ENCODE data around the gene KIF1B.
"Not testable (repeated sequence)": the region's sequence is repeated elsewhere in the genome, so short reads cannot be mapped to it uniquely, and the experiment has no call there.

Gene KIF1B

DNA sequence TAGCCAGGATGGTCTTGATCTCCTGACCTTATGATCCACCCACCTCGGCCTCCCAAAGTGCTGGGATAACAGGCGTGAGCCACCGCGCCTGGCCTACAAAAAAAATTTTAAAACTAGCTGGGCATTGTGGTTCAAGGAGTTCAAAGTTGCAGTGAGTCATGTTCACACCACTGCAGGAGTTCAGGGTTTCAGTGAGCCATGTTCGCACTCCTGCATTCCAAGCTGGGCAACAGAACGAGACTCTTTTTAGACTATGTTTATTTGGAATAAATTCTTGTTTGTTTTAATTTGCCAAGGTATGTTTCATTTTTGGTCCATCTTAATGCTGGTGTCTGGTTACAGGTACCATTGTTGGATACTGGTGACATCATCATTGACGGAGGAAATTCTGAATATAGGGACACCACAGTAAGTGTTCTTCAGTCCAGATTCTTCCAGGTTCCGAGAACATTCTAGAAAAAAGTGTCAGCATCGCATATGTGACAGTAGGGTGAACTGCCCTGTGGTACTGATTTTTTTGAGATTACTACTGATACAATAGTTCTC is 192.4 kb downstream of the KIF1B start:
- H3K4me3 ChIP-seq (replicated peaks; ENCODE audit: low read depth, low read length), result no peak overlapping the region
- DNase-seq (ENCODE audit: low read depth), result peak; percentile 24
- TF ChIP-seq, protein P1, sequence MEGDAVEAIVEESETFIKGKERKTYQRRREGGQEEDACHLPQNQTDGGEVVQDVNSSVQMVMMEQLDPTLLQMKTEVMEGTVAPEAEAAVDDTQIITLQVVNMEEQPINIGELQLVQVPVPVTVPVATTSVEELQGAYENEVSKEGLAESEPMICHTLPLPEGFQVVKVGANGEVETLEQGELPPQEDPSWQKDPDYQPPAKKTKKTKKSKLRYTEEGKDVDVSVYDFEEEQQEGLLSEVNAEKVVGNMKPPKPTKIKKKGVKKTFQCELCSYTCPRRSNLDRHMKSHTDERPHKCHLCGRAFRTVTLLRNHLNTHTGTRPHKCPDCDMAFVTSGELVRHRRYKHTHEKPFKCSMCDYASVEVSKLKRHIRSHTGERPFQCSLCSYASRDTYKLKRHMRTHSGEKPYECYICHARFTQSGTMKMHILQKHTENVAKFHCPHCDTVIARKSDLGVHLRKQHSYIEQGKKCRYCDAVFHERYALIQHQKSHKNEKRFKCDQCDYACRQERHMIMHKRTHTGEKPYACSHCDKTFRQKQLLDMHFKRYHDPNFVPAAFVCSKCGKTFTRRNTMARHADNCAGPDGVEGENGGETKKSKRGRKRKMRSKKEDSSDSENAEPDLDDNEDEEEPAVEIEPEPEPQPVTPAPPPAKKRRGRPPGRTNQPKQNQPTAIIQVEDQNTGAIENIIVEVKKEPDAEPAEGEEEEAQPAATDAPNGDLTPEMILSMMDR (IDR thresholded peaks at IDR 0.05; ENCODE audit: low read length, missing control alignments), result no peak

DNA sequence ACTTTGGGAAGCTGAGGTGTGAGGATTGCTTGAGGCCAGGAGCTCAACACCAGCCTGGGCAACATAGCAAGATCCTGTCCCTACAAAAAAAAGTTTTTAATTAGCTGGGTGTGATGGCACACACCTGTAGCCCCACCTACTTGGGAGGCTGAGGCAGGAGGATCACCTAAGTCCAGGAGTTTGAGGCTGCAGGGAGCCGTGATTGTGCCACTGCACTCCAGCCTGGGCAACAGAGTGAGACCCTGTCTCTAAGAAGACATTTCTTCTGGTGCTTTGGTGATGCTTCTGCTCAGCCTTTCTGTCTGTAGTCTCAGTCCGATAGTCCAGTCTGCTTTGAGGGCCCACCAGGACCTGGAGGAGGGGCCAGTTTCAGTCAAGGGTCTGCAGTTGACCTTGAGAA is 196.8 kb downstream of the KIF1B start:
- no peak for DNase-seq (ENCODE audit: low read depth)
- TF ChIP-seq, protein P1 (IDR thresholded peaks at IDR 0.05; ENCODE audit: low read length, missing control alignments), result no peak

DNA sequence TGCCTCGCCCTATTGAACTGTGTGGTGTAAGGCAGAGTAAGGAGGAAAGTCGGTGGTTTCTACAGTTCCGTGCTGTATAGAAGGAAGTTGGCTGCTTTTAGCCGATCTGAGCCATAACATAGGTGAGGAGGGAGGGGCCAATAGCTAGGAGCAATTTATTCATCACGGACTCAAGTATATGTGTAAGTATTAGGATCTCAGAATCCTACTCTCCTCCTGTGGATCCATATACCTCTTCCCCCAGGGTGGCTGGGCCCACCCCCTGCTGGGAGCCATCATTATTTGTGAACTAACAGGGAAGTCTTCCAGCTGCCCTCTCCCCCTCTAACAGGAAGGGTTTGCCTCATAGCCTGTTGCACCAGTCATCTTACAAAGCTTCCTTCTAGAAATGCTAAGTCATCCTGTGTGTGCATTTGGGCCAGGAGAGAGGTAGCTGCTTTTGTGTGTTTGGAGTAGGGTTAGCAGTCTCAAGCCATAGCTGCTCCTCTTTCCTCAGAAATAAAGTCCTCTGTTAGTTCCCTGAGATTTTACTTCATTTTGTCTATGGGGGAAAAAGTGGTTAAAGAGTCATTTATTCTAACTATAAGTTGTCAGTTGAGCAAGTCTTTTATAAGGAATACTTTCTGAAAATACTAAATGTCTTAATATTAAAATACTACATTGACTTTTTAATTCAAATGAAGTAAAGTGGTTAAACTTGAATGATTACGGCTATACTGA is 205.0 kb downstream of the KIF1B start:
- peak; percentile 96 for DNase-seq (ENCODE audit: low read depth)
- TF ChIP-seq, protein P1 (IDR thresholded peaks at IDR 0.05; ENCODE audit: low read length, missing control alignments), result no peak
- no peak overlapping the region for H3K4me3 ChIP-seq (replicated peaks; ENCODE audit: low read depth, low read length)

More for the DNA sequence above, 196.8 kb downstream of the KIF1B start:
- H3K4me3 ChIP-seq (replicated peaks; ENCODE audit: low read depth, low read length), result no peak overlapping the region

DNA sequence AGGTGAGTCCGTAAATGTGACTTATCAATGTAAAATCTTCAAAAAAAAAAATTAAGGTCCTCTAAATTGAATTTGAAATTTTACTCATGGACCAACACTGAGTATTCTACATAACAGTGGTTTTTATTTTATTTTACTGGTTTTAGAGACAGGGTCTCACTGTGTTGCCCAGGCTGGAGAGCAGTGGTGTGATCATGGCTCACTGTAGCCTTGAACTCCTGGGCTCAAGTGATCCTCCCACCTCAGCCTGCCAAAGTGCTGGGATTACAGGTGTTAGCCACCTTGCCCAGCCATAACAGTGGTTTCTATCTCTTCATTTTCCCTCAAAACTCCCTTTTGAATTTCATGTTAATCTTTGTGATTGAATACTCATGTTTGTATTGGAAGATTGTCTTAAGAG is 205.6 kb downstream of the KIF1B start:
- H3K4me3 ChIP-seq (replicated peaks; ENCODE audit: low read depth, low read length); DNase-seq (ENCODE audit: low read depth): not testable (repeated sequence)

DNA sequence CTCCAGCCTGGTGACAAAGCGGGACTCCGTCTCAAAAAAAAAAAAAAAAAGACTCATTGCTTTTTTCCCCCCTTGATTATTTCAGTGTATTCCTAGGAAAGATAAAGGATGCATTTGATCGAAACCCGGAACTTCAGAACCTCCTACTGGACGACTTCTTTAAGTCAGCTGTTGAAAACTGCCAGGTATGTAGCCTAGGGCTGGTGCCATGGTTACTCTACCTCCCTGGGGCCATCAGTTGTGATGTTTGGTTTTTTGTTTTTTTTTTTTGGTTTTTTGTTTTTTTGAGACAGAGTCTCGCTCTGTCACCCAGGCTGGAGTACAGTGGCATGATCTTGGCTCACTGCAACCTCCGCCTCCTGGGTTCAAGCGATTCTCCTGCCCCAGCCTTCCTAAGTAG is 208.4 kb downstream of the KIF1B start:
- not testable (repeated sequence) for H3K4me3 ChIP-seq (replicated peaks; ENCODE audit: low read depth, low read length); DNase-seq (ENCODE audit: low read depth)

DNA sequence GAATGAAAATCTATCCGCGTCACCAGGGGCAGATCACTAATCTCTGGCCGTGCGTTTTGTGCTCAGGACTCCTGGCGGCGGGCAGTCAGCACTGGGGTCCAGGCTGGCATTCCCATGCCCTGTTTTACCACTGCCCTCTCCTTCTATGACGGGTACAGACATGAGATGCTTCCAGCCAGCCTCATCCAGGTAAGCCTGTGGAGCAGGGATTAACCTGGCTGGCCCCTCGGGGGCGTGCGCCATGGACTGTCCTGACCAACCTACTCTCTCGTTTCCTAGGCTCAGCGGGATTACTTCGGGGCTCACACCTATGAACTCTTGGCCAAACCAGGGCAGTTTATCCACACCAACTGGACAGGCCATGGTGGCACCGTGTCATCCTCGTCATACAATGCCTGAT is 209.0 kb downstream of the KIF1B start:
- no peak overlapping the region for H3K4me3 ChIP-seq (replicated peaks; ENCODE audit: low read depth, low read length)
- TF ChIP-seq, protein P1 (IDR thresholded peaks at IDR 0.05; ENCODE audit: low read length, missing control alignments), result no peak
- DNase-seq (ENCODE audit: low read depth), result no peak

DNA sequence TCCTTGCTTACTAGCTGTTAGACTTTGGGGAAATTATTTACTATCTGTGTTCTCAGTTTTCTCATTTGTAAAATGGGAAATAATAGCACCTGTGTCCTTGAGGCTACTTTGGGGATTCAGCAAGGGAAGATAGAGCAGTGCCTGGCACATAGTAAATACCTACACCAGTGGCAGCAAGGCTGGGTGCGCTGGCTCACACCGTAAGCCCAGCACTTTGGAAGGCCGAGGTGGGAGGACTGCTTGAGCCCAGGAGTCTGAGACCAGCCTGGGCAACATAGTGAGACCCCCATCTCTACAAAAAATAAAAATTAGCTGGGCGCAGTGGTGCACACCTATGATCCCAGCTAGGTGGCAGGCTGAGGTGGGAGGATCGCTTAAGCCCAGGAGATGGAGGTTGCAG is 211.3 kb downstream of the KIF1B start:
- TF ChIP-seq, protein P1 (IDR thresholded peaks at IDR 0.05; ENCODE audit: low read length, missing control alignments), result no peak
- H3K4me3 ChIP-seq (replicated peaks; ENCODE audit: low read depth, low read length), result no peak overlapping the region
- DNase-seq (ENCODE audit: low read depth), result no peak

DNA sequence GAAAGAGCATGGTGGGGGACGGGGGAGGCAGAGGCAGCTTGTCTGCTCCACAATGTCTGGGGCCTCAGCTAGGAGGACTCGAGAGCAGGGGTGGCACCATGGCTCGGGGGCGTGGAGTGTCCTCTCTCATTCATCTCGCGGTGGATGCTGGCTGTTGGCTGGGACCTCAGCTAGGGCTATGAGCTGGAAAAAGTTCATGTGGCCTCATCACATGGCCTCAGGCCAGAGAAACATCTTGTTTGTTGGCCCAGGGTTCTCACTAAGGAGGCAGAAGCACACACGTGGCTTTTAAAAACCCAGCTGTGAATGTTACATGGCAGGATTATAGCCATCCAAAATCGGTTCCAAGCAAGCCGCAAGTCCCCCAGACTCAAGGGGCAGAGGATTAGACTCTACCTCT is 213.7 kb downstream of the KIF1B start:
- no peak overlapping the region for H3K4me3 ChIP-seq (replicated peaks; ENCODE audit: low read depth, low read length)
- DNase-seq (ENCODE audit: low read depth), result peak; percentile 72
- TF ChIP-seq, protein P1 (IDR thresholded peaks at IDR 0.05; ENCODE audit: low read length, missing control alignments), result peak; percentile 3

Measured in fibroblast of pulmonary artery (primary cell).